ENCODE data around the gene ZNF689. TPM values are rescaled to one million over a fixed set of nuclear protein-coding genes. Genes with fewer than 3 reads are reported as not detected.

The ZNF689 gene
- total RNA-seq, 4 donors from 2014 or later: 9.7 to 14.7 (median 11.8) TPM

DNA sequence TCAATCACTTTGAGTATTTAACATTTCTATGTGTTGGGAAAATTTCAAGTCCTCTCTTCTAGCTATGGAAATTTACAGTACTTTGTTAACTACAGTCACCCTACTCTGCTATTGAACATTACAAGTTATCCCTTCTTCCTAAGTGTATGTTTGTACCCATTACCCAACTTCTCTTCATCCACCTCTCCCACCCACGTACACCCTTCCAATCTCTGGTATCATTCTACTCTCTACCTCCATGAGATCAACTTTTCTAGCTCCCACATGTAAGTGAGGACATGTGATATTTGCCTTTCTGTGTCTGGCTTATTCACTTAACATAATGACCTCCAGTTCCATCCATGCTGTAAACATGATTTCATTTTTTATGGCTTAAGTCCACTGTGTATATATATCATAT is 35.5 kb downstream of the ZNF689 start:
- TF ChIP-seq, protein P1, sequence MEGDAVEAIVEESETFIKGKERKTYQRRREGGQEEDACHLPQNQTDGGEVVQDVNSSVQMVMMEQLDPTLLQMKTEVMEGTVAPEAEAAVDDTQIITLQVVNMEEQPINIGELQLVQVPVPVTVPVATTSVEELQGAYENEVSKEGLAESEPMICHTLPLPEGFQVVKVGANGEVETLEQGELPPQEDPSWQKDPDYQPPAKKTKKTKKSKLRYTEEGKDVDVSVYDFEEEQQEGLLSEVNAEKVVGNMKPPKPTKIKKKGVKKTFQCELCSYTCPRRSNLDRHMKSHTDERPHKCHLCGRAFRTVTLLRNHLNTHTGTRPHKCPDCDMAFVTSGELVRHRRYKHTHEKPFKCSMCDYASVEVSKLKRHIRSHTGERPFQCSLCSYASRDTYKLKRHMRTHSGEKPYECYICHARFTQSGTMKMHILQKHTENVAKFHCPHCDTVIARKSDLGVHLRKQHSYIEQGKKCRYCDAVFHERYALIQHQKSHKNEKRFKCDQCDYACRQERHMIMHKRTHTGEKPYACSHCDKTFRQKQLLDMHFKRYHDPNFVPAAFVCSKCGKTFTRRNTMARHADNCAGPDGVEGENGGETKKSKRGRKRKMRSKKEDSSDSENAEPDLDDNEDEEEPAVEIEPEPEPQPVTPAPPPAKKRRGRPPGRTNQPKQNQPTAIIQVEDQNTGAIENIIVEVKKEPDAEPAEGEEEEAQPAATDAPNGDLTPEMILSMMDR (IDR thresholded peaks at IDR 0.05): no peak
- TF ChIP-seq POLR2A (IDR thresholded peaks at IDR 0.05): no peak
- Histone ChIP-seq H3K4me3 (replicated peaks in 1 of 3) (no peak overlapping the region), H3K27ac (no peak overlapping the region), H3K9me3 (no peaks in the 10 kb centered on the region), H3K4me1 (peaks cover 15 to 18% of the 10 kb centered on the region in 2 donors), H3K27me3 (no peaks in the 10 kb centered on the region), H3K36me3 (no peaks in the 10 kb centered on the region)
- DNase-seq: no peak
- 87 to 90% methylated on average over 1 of the region's 1 CpG for WGBS, 2 donors
- intact Hi-C loops (cut with DNase I): loop anchor here (5.0 to 10.0 kb wide), 2 partner anchors 37 to 60 kb away; no protein-coding TSS in a partner anchor

DNA sequence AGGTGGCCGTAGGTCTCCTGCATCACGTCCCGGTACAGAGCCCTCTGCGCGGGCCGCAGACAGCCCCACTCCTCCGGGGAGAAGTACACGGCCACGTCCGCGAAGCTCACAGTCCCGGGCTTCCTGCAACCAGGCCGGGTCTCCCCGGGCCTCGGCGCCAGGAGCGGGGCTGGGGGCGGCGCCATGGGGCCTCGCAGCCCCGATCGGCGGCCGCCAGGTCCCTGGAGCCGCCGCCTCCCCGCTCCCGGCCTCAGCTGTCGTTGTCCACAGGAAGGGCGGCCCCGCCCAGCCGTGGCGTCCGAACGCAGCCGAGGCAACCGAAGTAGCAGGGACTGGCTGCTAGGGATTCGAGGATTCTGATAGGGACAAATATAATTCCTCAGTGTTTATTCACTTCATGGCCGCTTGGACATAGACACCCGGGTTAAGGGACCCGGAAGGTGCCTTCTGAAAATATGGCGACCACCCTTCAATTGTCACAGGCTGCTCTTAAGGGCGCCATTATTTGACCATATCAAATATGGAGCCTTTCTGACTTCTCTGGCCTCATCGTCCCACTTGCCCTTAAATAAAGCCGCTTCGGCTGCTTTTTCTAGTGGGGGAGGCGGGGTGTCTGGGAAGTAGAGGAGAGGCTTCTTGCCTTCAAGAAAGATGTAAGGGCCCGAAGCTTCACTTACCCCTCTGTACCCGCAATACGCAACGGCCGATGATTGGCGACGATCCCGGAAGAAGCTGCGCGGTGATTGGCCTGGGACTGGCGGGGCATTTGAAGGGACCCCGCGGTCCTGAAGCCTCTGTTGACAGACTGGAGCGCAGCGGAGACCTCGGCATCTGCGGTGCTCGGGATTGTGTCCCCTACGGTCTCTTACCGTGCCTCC is 38.5 kb downstream of the ZNF689 start, which contains the start of gene ZNF688:
ZNF688 (minus strand) TSS at position 270 of the 878 bp plus-strand sequence; CDS start at position 185, 85 bp downstream.
- Histone ChIP-seq H3K36me3 (no peaks in the 10 kb centered on the region), H3K27me3 (no peaks in the 10 kb centered on the region), H3K27ac (peak within 1 kb of the TSS; percentile 79 to 99 (median 95)), H3K4me3 (replicated peaks in 1 of 3) (peak within 1 kb of the TSS; percentile 12 to 93 (median 68)), H3K9me3 (no peaks in the 10 kb centered on the region), H3K4me1 (peaks cover 15 to 18% of the 10 kb centered on the region in 2 donors)
- WGBS, 2 donors: 0% methylated on average over 26 to 37 of the region's 67 CpGs
- intact Hi-C loops (cut with DNase I): loop anchor here (5.0 to 10.0 kb wide), 2 partner anchors 34 to 63 kb away; no protein-coding TSS in a partner anchor
- DNase-seq: peak; percentile 98 to 99
- TF ChIP-seq, protein P1 (IDR thresholded peaks at IDR 0.05): peak in 1 of 6 experiments; percentile 29
- TF ChIP-seq POLR2A (IDR thresholded peaks at IDR 0.05): peak in 1 of 2 donors; percentile 75

DNA sequence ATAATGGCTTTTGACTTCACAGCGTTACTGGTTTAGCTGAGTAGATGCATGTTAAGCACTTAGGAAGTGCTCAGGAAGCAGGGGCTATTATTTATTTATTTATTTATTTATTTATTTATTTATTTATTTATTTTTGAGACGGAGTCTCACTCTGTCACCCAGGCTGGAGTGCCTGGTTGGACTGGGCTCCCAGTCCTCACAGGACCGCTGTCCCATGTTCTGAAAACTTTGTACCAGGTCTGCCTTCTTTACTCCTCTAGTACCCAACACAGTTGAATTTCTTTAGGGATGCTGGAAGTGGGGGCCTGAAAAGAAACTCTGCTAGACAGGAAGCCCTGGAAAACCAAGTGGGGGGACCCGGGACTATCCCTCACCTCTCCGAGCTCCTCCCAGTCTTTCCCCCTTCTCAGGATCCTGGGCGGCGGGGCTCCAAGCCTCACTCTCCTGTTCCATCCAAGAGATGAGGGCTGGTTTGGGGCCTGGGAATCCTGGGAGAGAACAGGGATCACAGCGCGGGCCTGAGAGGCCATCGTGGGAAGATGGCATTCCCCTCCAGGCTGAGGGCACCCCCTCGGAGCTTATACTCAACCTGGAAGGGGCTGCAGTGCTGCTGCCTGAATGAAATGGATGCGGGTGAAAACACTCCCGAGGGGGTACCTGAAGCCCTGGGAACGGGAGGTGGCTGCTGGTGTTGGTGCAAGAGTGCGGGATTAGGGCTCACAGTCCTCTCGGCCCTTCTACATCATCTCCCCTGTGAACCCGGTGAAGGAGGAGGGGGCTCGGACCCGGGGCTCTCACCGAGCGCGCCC is 39.3 kb downstream of the ZNF689 start:
- DNase-seq: peak; percentile 21 to 34
- intact Hi-C loops (cut with DNase I): loop anchor here (5.0 to 10.0 kb wide), 2 partner anchors 34 to 64 kb away; no protein-coding TSS in a partner anchor
- peaks cover 15 to 18% of the 10 kb centered on the region in 2 donors for H3K4me1 ChIP-seq

DNA sequence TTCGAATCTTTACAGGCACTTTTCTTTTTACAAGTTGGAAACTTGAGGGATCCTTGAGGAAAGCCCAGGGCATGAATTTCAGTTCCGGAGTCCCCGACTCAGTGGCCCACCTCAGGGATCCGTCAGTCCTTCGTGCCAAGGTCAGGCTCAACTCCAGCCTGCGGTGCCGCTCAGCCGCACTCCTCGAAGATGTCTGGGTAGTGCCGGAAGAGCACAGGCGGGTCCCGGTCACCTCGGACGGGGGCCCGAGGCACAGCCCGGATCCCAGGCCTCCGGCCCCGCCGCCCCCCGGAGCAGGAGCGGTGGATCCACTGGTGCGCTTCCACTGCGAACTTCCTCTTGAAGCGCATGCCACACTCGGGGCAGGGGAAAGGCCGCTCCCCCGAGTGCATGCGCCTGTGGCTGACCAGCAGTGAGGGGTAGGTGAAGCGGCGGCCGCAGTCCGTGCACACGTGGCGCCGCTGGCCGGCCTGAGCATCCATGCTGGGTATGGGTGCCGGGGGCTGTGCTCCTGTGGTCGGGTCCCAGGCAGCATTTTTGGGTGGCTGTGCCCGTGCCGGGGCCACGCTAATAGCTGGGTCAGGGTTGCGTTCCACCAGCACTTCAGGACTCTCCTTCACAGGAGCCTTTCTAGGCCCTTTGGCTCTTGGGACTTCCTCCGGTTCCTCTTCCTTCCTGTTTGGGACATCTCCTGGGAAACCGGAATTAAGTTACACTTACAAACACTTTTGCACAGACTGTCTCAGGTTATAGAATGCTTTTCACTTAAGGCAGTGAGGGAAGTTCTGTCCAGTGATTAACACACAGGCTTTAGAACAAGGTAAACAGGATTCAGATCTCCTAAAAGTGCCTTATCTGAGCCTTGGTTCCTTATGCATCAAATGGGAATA is 40.2 kb downstream of the ZNF689 start:
- TF ChIP-seq POLR2A (IDR thresholded peaks at IDR 0.05): no peak
- TF ChIP-seq, protein P1 (IDR thresholded peaks at IDR 0.05): no peak

More for the DNA sequence above, 39.3 kb downstream of the ZNF689 start:
- Histone ChIP-seq H3K4me3 (replicated peaks in 1 of 3) (peak overlapping the region; percentile 12 to 93 (median 68)), H3K27ac (peak overlapping the region; percentile 79 to 99 (median 95)), H3K36me3 (no peaks in the 10 kb centered on the region), H3K9me3 (no peaks in the 10 kb centered on the region), H3K27me3 (no peaks in the 10 kb centered on the region)
- TF ChIP-seq POLR2A (IDR thresholded peaks at IDR 0.05): no peak
- TF ChIP-seq, protein P1 (IDR thresholded peaks at IDR 0.05): no peak
- WGBS, 2 donors: 14 to 20% methylated on average over 11 to 14 of the region's 22 CpGs

More for the DNA sequence above, 40.2 kb downstream of the ZNF689 start:
- intact Hi-C loops (cut with DNase I): loop anchor here (5.0 to 10.0 kb wide), 2 partner anchors 33 to 65 kb away; no protein-coding TSS in a partner anchor
- no peak for DNase-seq
- no peaks in the 10 kb centered on the region for H3K36me3 ChIP-seq
- peak overlapping the region in 2 of 3 donors; percentile 95 to 99 for H3K27ac ChIP-seq
- H3K4me1 ChIP-seq: peaks cover 15 to 18% of the 10 kb centered on the region in 2 donors
- WGBS, 2 donors: 77 to 82% methylated on average over 14 to 17 of the region's 44 CpGs
- H3K9me3 ChIP-seq: no peaks in the 10 kb centered on the region
- H3K4me3 ChIP-seq (replicated peaks in 1 of 3): no peak overlapping the region
- no peaks in the 10 kb centered on the region for H3K27me3 ChIP-seq

All from thyroid gland (tissue), 4 donors.